H9 (cell line): ENCODE data around the gene GLT8D1. TPM values are rescaled to one million over a fixed set of nuclear protein-coding genes. Genes with fewer than 3 reads are reported as not detected.

Source experiments
- DNase-seq: peaks from one replicate; pipeline ENCODE4 v3.0.0-alpha.2; 2017
- H2AFZ ChIP-seq: one replicate; pipeline ENCODE4 v1.6.1; 2013; ENCODE audit warnings: mild to moderate bottlenecking, low read length, control low read depth, moderate library complexity
- H2AK5ac ChIP-seq: 2 replicates; pipeline ENCODE4 v1.6.1; 2013; ENCODE audit warnings: low read length, control low read depth, mixed read lengths; ENCODE audit not compliant: insufficient read length
- H2BK120ac ChIP-seq: one replicate; pipeline ENCODE4 v1.6.1; 2013; ENCODE audit warnings: low read depth, mild to moderate bottlenecking, low read length, control low read depth, inconsistent platforms; ENCODE audit not compliant: poor library complexity, severe bottlenecking
- H2BK12ac ChIP-seq: 2 replicates; pipeline ENCODE4 v1.6.1; 2013; ENCODE audit warnings: low read length, control low read depth, mixed read lengths, low read depth; ENCODE audit not compliant: insufficient read length
- H2BK15ac ChIP-seq: 2 replicates; pipeline ENCODE4 v1.6.1; 2013; ENCODE audit warnings: low read depth, low read length, control low read depth
- H2BK20ac ChIP-seq: one replicate; pipeline ENCODE4 v1.6.1; 2013; ENCODE audit warnings: low read depth, mild to moderate bottlenecking, low read length, control low read depth, inconsistent platforms; ENCODE audit not compliant: poor library complexity, severe bottlenecking
- H2BK5ac ChIP-seq: 2 replicates; pipeline ENCODE4 v1.6.1; 2013; ENCODE audit warnings: low read length, control low read depth, mixed read lengths; ENCODE audit not compliant: insufficient read length
- H3K14ac ChIP-seq: 2 replicates; pipeline ENCODE4 v1.6.1; 2013; ENCODE audit warnings: low read length, control low read depth; ENCODE audit not compliant: insufficient read depth
- H3K18ac ChIP-seq: 2 replicates; pipeline ENCODE4 v1.6.1; 2013; ENCODE audit warnings: low read depth, mild to moderate bottlenecking, mixed read lengths, low read length, control low read depth; ENCODE audit not compliant: insufficient read length
- H3K23ac ChIP-seq: 2 replicates; pipeline ENCODE4 v1.6.1; 2013; ENCODE audit warnings: low read length, control low read depth, mixed read lengths, low read depth; ENCODE audit not compliant: insufficient read length
- H3K23me2 ChIP-seq: 2 replicates; pipeline ENCODE4 v1.6.1; 2013; ENCODE audit warnings: low read depth, mild to moderate bottlenecking, mixed read lengths, low read length, control low read depth; ENCODE audit not compliant: insufficient read length, poor library complexity, severe bottlenecking
- H3K27ac ChIP-seq: 2 replicates; pipeline ENCODE4 v1.5.1; 2013; ENCODE audit warnings: low read length, control low read depth, mixed read lengths, low read depth; ENCODE audit not compliant: insufficient read length
- H3K27me3 ChIP-seq: 2 replicates; pipeline ENCODE4 v1.6.1; 2013; ENCODE audit warnings: low read length, control low read depth, inconsistent platforms; ENCODE audit not compliant: insufficient read depth
- H3K4ac ChIP-seq: 2 replicates; pipeline ENCODE4 v1.6.1; 2013; ENCODE audit warnings: low read depth, mild to moderate bottlenecking, control low read depth, inconsistent platforms, low read length, moderate library complexity
- H3K4me1 ChIP-seq: 2 replicates; pipeline ENCODE4 v1.6.1; 2013; ENCODE audit warnings: low read length, control low read depth, inconsistent platforms; ENCODE audit not compliant: insufficient read depth
- H3K4me2 ChIP-seq: 2 replicates; pipeline ENCODE4 v1.6.1; 2013; ENCODE audit warnings: low read length, control low read depth, mixed read lengths; ENCODE audit not compliant: insufficient read length, insufficient read depth
- H3K56ac ChIP-seq: 2 replicates; pipeline ENCODE4 v1.6.1; 2013; ENCODE audit warnings: low read depth, mild to moderate bottlenecking, mixed read lengths, low read length, control low read depth; ENCODE audit not compliant: insufficient read length
- H3K79me1 ChIP-seq: 2 replicates; pipeline ENCODE4 v1.6.1; 2013; ENCODE audit warnings: low read depth, mild to moderate bottlenecking, moderate library complexity, low read length, control low read depth, inconsistent platforms; ENCODE audit not compliant: insufficient read depth, poor library complexity, severe bottlenecking
- H3K79me2 ChIP-seq: 2 replicates; pipeline ENCODE4 v1.6.1; 2013; ENCODE audit warnings: low read length, control low read depth, inconsistent platforms; ENCODE audit not compliant: insufficient read depth
- H3K9ac ChIP-seq: 2 replicates; pipeline ENCODE4 v1.6.1; 2013; ENCODE audit warnings: low read length, control low read depth, mixed read lengths; ENCODE audit not compliant: insufficient read length; ENCODE audit errors: extremely low read depth
- H3K9me3 ChIP-seq: one replicate; pipeline ENCODE4 v1.6.1; 2013; ENCODE audit warnings: low read depth, low read length, inconsistent platforms; ENCODE audit not compliant: control insufficient read depth
- H3T11ph ChIP-seq: one replicate; pipeline ENCODE4 v1.6.1; 2013; ENCODE audit warnings: mild to moderate bottlenecking, low read length, control low read depth, inconsistent platforms
- H4K20me1 ChIP-seq: one replicate; pipeline ENCODE4 v1.6.1; 2013; ENCODE audit not compliant: control insufficient read depth, insufficient read length, insufficient read depth
- H4K5ac ChIP-seq: 2 replicates; pipeline ENCODE4 v1.6.1; 2013; ENCODE audit warnings: low read depth, mild to moderate bottlenecking, mixed read lengths, low read length, control low read depth; ENCODE audit not compliant: insufficient read length
- H4K8ac ChIP-seq: replicated peaks from 2 replicates; pipeline ENCODE4 v1.6.1; 2013; ENCODE audit warnings: low read length, control low read depth, mixed read lengths, low read depth; ENCODE audit not compliant: insufficient read length
- H4K91ac ChIP-seq: 2 replicates; pipeline ENCODE4 v1.6.1; 2013; ENCODE audit warnings: low read depth, mild to moderate bottlenecking, moderate library complexity, mixed read lengths, low read length, control low read depth; ENCODE audit not compliant: insufficient read length
- H3K27ac Mint-ChIP-seq, 3 experiments: 2 replicates in 2 of 3; 3 replicates in 1 of 3; pipeline ENCODE4 v1.8.0; 2020 to 2021; ENCODE audit warnings: mixed read lengths in 3 of 3, mild to moderate bottlenecking in 1 of 3, moderate library complexity in 1 of 3
- H3K27me3 Mint-ChIP-seq: 2 replicates; pipeline ENCODE4 v1.8.0; 2021; ENCODE audit warnings: low read depth, mild to moderate bottlenecking, moderate library complexity, mixed read lengths
- H3K36me3 Mint-ChIP-seq, 3 experiments: 2 replicates in 2 of 3; 3 replicates in 1 of 3; pipeline ENCODE4 v1.8.0; 2020 to 2021; ENCODE audit warnings: low read depth in 3 of 3, mixed read lengths in 3 of 3; ENCODE audit not compliant: insufficient read depth in 1 of 3
- H3K4me1 Mint-ChIP-seq, 2 experiments: 2 replicates each; pipeline ENCODE4 v1.8.0; 2020; ENCODE audit warnings: mixed read lengths in 2 of 2
- H3K4me3 Mint-ChIP-seq, 2 experiments: 2 replicates in 1 of 2; 3 replicates in 1 of 2; pipeline ENCODE4 v1.8.0; 2020 to 2021; ENCODE audit warnings: mild to moderate bottlenecking in 2 of 2, mixed read lengths in 2 of 2, moderate library complexity in 1 of 2
- H3K9me3 Mint-ChIP-seq, 2 experiments: 2 replicates in 1 of 2; 3 replicates in 1 of 2; pipeline ENCODE4 v1.8.0; 2020; ENCODE audit warnings: mild to moderate bottlenecking in 2 of 2, mixed read lengths in 2 of 2, moderate library complexity in 1 of 2
- total RNA-seq: library from RNA; stranded (reverse); gene quantifications from 2 replicates; pipeline ENCODE4 v1.2.1, GENCODE V29; 2021
- TF ChIP-seq, protein P1 (sequence below): fragments of 200-600 bp; sonication (generic); conservative IDR thresholded peaks from 3 replicates; pipeline ENCODE4 v1.8.0; 2021; ENCODE audit warnings: antibody characterized with exemption, mild to moderate bottlenecking

The GLT8D1 gene
- total RNA-seq, 1 experiment from 2014 or later: 39.3 TPM

DNA sequence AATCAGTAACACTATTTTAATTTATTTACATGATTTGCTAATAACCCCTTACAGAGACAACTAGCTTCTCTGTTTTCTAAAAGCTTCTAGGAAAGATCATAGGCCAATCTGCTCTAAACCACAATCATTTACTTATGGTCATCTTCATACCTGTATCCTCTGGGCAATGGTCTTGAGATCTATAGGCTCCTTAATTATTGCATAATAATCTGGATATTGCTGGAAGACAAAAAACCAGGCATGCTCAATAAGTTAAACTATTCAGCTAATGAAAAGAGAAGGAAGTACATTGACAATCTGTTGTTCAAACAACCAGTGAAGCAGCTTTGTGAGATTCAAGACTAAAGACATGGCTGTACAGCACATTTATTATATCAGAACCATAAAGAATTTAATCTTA lies 54.0 kb downstream of the GLT8D1 start:
- H3K4me2 ChIP-seq: no peak overlapping the region
- Mint-ChIP-seq H3K36me3 (peaks cover 9 to 77% (median 55%) of the 10 kb centered on the region in 3 experiments; a peak in 6 of 7 replicates), H3K27ac (no peak overlapping the region), H3K9me3 (no peaks in the 10 kb centered on the region), H3K4me1 (peaks cover 6% of the 10 kb centered on the region in 2 experiments), H3K4me3 (no peak overlapping the region), H3K27me3 (no peaks in the 10 kb centered on the region)
- H2BK12ac ChIP-seq: no peak overlapping the region
- no peaks in the 10 kb centered on the region for H3K79me2 ChIP-seq
- H3K4ac ChIP-seq: no peak overlapping the region
- H3K27me3 ChIP-seq: no peaks in the 10 kb centered on the region
- H3K14ac ChIP-seq: no peak overlapping the region
- H3K79me1 ChIP-seq: no peaks in the 10 kb centered on the region
- H3K23ac ChIP-seq: no peak overlapping the region
- no peak overlapping the region for H4K8ac ChIP-seq
- no peak overlapping the region for H2BK15ac ChIP-seq
- no peak for DNase-seq
- H2BK5ac ChIP-seq: no peak overlapping the region
- no peak overlapping the region for H3T11ph ChIP-seq
- no peak overlapping the region for H2AFZ ChIP-seq
- H2AK5ac ChIP-seq: no peak overlapping the region
- no peaks in the 10 kb centered on the region for H3K4me1 ChIP-seq
- no peak overlapping the region for H3K56ac ChIP-seq
- no peak overlapping the region for H2BK120ac ChIP-seq
- TF ChIP-seq, protein P1, sequence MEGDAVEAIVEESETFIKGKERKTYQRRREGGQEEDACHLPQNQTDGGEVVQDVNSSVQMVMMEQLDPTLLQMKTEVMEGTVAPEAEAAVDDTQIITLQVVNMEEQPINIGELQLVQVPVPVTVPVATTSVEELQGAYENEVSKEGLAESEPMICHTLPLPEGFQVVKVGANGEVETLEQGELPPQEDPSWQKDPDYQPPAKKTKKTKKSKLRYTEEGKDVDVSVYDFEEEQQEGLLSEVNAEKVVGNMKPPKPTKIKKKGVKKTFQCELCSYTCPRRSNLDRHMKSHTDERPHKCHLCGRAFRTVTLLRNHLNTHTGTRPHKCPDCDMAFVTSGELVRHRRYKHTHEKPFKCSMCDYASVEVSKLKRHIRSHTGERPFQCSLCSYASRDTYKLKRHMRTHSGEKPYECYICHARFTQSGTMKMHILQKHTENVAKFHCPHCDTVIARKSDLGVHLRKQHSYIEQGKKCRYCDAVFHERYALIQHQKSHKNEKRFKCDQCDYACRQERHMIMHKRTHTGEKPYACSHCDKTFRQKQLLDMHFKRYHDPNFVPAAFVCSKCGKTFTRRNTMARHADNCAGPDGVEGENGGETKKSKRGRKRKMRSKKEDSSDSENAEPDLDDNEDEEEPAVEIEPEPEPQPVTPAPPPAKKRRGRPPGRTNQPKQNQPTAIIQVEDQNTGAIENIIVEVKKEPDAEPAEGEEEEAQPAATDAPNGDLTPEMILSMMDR: no peak
- H4K91ac ChIP-seq: no peak overlapping the region
- H3K9ac ChIP-seq: no peak overlapping the region
- H3K9me3 ChIP-seq: no peaks in the 10 kb centered on the region
- H3K27ac ChIP-seq: no peak overlapping the region
- no peak overlapping the region for H4K5ac ChIP-seq
- no peaks in the 10 kb centered on the region for H4K20me1 ChIP-seq
- no peak overlapping the region for H3K18ac ChIP-seq
- no peaks in the 10 kb centered on the region for H3K23me2 ChIP-seq
- no peak overlapping the region for H2BK20ac ChIP-seq
